SK-N-MC (cell line): Measurements from ENCODE around the gene AQP6.

Source experiments
- EZH2 ChIP-seq: fragments of 200-600 bp; sonication (generic); IDR thresholded peaks from one replicate; pipeline ENCODE4 v1.6.1; 2017; ENCODE audit warnings: antibody characterized with exemption
- FOXP2 ChIP-seq: optimal IDR thresholded peaks from 2 replicates; pipeline ENCODE3; 2011; ENCODE audit warnings: mild to moderate bottlenecking, moderate library complexity; ENCODE audit not compliant: insufficient read depth; ENCODE audit errors: extremely low read length, control extremely low read depth
- POLR2AphosphoS5 ChIP-seq: IDR thresholded peaks from 2 replicates; pipeline ENCODE4 v1.6.1; 2012; ENCODE audit warnings: mild to moderate bottlenecking, low read depth, low read length, borderline replicate concordance

DNA sequence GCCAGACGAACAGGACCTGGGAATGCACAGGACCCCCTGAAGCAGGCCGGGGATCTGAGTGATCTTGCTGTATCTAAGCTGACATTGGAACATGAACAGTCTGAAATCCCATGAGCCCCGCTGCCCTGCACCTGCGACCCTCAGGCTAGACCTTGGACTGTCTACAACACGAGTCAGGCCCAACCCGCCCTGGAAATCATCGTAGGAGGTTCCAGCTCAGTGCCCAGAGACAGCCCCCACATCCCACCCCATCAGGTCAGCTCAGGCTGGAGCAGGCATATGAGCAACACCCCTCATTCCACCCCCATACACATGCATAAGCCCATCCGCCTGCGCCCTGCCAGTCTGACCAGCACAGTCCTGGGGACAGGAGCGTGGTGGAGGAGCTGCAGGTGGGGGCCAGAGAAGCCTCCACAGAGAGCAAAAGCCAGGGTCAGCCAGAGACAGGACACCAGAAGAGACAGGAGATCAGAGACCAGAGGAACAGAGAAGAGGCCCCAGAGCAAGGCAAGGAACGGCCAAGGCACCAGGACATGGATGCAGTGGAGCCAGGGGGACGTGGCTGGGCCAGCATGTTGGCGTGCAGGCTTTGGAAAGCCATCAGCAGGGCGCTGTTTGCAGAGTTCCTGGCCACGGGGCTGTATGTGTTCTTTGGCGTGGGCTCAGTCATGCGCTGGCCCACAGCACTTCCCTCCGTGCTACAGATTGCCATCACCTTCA, at the start of gene AQP6:
- TF ChIP-seq POLR2AphosphoS5 (no peak), EZH2 (no peak), FOXP2 (no peak)
